IgD-negative memory B cell (primary cell): ENCODE results near the gene RNASET2. TPM values are rescaled to one million over a fixed set of nuclear protein-coding genes. Genes with fewer than 3 reads are reported as not detected.

Experiments
- H3K27ac Mint-ChIP-seq, 3 donors: one replicate each; pipeline ENCODE4 v1.8.0; 2020 to 2022; ENCODE audit warnings: mild to moderate bottlenecking in 3 of 3, mixed read lengths in 3 of 3, moderate library complexity in 1 of 3
- H3K27me3 Mint-ChIP-seq: one replicate; pipeline ENCODE4 v1.8.0; 2021; ENCODE audit warnings: mixed read lengths
- H3K36me3 Mint-ChIP-seq: one replicate; pipeline ENCODE4 v1.8.0; 2020; ENCODE audit warnings: mild to moderate bottlenecking, mixed read lengths
- H3K4me1 Mint-ChIP-seq, 3 donors: one replicate each; pipeline ENCODE4 v1.8.0; 2020 to 2022; ENCODE audit warnings: mixed read lengths in 3 of 3, mild to moderate bottlenecking in 1 of 3
- H3K4me3 Mint-ChIP-seq, 4 donors: one replicate each; pipeline ENCODE4 v1.8.0; 2020 to 2022; ENCODE audit warnings: mild to moderate bottlenecking in 4 of 4, mixed read lengths in 4 of 4, moderate library complexity in 3 of 4
- H3K9me3 Mint-ChIP-seq, 3 donors: one replicate each; pipeline ENCODE4 v1.8.0; 2020 to 2021; ENCODE audit warnings: mixed read lengths in 3 of 3, mild to moderate bottlenecking in 1 of 3
- polyA plus RNA-seq: library from polyadenylated mRNA; unstranded; fragments of 300-500 nt; fragmentation: Illumina TruSeq; gene quantifications from one replicate; pipeline ENCODE4 v1.2.3, GENCODE V29; 2021

The RNASET2 gene
- polyA plus RNA-seq, 1 donor from 2014 or later = 708 TPM

DNA sequence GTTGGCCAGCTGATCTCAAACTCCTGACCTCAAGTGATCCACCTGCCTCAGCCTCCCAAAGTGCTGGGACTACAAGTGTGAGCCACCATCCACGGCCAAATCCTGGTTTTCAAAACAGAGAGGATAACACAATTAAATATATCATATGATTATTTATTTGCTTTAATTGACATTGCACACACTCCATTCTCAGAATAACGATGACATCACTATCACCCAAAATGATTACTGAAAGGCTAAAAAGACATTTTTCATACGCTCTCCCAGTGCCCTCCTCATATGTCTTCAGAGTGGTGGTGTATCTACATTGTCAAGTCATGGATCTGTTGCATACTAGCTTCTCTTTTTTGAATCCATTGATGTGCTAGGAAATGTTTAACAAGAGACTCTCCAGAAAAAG is 24.4 kb upstream of the RNASET2 start:
- H3K4me3 Mint-ChIP-seq = no peak overlapping the region
- H3K9me3 Mint-ChIP-seq = no peaks in the 10 kb centered on the region
- no peak overlapping the region for H3K27ac Mint-ChIP-seq
- H3K27me3 Mint-ChIP-seq = no peaks in the 10 kb centered on the region
- no peaks in the 10 kb centered on the region for H3K4me1 Mint-ChIP-seq
- H3K36me3 Mint-ChIP-seq = peaks cover 12% of the 10 kb centered on the region

DNA sequence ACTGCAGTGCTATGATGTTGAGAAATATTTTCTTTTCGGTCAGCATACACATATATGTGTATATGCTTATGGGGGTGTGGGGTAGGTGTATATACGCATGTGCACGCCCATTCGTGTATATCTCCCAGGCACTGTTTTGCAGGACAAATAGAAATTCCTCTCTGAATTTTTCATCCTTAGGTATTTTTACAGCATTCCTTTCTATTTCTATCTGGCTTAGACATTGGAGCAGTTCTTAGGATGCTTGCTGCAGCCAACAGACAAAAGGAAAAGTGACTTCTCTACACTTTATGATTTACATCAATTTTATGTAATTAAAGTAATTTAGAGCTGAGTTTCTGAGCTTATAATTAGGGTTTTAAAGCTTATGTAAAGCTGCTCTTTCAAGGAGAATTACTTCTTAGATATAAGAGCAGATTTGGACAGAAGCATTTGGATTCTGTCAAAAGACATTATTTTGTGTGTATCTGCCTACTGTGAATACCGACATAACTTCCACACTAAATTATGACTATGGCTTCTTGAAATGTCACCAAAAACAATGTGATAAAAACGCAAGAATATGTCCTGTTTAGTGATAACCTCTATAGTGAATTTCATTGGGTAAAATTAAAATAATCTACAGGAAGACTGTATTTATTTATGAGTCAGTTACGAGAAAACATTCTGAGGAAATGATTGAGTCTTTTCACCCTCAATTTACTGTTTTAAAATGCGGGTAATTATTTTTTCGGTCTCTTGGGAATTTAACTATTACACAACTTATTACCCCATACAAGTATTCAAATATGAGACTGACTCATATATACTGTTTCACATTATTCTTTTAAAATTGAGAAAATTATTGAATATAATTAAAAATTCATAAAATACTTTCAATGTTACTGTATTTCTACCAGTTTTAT is 21.5 kb upstream of the RNASET2 start:
- Mint-ChIP-seq H3K4me3 (peak overlapping the region in 1 of 4 donors; percentile 44), H3K9me3 (no peaks in the 10 kb centered on the region), H3K27ac (peak overlapping the region in 1 of 3 donors; percentile 8), H3K4me1 (no peaks in the 10 kb centered on the region), H3K36me3 (peaks cover 6% of the 10 kb centered on the region), H3K27me3 (no peaks in the 10 kb centered on the region)

DNA sequence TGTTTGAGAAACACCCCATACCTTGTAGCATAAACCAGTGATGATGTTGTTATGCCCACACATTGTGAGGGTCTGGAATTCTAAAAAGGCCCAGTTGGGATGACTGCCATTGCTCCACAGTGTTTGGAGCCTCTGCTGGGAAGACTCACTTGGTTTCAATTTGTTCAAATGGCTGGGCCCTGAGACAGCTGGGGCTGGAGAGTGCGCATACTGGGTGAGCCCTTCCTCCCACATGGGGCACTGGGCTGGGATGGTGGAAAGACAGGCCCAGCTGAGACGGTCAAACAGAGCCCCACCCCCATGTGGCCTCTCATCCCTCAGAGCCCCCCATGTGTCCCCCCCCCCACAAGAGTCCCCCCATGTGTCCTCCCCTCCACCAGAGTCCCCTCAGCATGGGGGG is 20.3 kb upstream of the RNASET2 start:
- no peaks in the 10 kb centered on the region for H3K9me3 Mint-ChIP-seq
- no peaks in the 10 kb centered on the region for H3K27me3 Mint-ChIP-seq
- H3K36me3 Mint-ChIP-seq = peaks cover 7% of the 10 kb centered on the region
- no peak overlapping the region for H3K27ac Mint-ChIP-seq
- H3K4me3 Mint-ChIP-seq = no peak overlapping the region
- no peaks in the 10 kb centered on the region for H3K4me1 Mint-ChIP-seq

DNA sequence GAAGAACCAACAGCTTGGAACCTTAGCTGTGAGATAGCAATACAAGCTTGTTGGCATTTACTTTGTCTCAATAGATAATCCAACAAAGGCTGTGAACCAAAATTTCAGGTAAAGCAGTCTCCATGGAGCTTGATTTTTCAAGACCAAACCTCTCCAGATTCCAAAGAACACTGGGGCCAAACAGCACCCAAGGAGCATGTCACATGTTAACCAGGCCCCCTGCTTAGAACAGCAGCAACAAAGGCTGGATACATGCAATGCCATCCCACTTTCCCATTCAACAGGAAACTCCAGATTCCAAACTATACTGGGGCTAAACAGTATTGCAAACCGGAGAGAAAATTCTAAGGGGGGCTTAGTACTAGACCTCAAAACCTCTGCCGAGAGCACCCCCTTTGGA is 15.8 kb upstream of the RNASET2 start:
- H3K4me1 Mint-ChIP-seq = peaks cover 3 to 12% (median 7%) of the 10 kb centered on the region in 3 donors
- H3K9me3 Mint-ChIP-seq = no peaks in the 10 kb centered on the region
- no peaks in the 10 kb centered on the region for H3K27me3 Mint-ChIP-seq
- H3K36me3 Mint-ChIP-seq = peaks cover 3% of the 10 kb centered on the region
- H3K4me3 Mint-ChIP-seq = no peak overlapping the region
- H3K27ac Mint-ChIP-seq = no peak overlapping the region

DNA sequence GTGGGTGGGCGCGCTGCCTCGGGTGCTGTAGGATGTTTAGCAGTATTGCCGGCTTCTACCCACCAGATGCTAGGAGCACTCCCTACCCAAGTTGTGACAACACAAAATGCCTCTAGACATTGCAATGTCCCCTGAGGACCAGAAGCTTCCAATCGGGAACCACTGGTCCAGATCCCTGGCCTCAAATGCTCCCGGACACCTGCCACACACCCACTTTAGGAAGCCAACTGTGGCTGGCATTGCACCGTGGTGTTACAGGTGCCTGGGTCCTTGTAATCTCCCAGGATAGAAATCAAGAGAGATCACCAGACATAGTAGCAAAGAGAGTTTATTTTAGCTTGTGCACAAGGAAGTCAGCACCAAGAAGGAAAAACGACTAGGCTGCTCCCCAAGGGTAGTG is 14.9 kb upstream of the RNASET2 start:
- Mint-ChIP-seq H3K27ac (no peak overlapping the region), H3K4me3 (no peak overlapping the region), H3K9me3 (peaks cover 0 to 2% (median 0%) of the 10 kb centered on the region in 3 donors), H3K27me3 (no peaks in the 10 kb centered on the region), H3K4me1 (peaks cover 6 to 17% (median 7%) of the 10 kb centered on the region in 3 donors), H3K36me3 (peaks cover 5% of the 10 kb centered on the region)

DNA sequence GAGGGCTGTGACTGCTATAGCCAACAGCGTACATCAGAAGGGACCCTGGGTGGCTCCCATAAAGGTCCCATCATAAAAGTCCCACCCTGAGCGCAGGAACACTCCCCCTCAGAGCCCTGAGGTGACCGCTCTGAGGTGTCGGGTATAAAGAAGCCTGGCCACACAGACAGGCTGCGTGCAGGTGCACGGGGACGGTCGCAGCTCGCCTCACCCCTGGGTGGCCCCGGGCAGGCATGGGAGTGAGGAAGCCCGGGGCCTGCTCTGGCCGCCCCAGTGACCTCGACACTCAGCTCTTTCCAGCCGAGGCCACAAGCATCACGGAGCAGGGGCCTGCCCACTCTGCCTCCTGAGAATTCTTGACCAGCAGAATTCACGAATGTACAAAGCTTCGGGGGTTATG is 14.4 kb upstream of the RNASET2 start:
- H3K4me3 Mint-ChIP-seq = no peak overlapping the region
- H3K36me3 Mint-ChIP-seq = peaks cover 7% of the 10 kb centered on the region
- peaks cover 6 to 19% (median 7%) of the 10 kb centered on the region in 3 donors for H3K4me1 Mint-ChIP-seq
- no peak overlapping the region for H3K27ac Mint-ChIP-seq
- H3K27me3 Mint-ChIP-seq = no peaks in the 10 kb centered on the region
- H3K9me3 Mint-ChIP-seq = peaks cover 0 to 2% (median 0%) of the 10 kb centered on the region in 3 donors

DNA sequence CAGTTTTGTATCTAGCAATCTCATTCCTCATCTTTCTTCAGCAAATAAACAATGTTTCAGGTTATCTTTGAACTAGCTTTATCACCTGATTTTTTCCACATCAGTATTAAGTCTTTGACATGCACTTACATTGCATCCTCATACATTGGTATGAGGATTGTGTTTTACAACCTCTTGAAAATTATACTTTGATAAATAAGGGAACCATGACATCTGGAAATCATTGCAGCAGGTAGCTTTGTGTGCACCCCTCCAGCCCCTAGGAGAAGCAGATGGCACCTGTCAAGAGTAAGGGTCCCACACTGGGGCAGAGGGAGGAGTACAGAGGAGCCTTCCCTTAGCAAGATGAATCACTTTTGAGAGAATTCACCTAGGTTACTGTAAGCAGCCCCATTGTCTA is 13.7 kb upstream of the RNASET2 start:
- Mint-ChIP-seq H3K36me3 (peaks cover 7% of the 10 kb centered on the region), H3K4me1 (peaks cover 6 to 19% (median 7%) of the 10 kb centered on the region in 3 donors), H3K4me3 (peak overlapping the region in 2 of 4 donors; percentile 41 to 63), H3K27ac (no peak overlapping the region), H3K9me3 (peaks cover 0 to 2% (median 0%) of the 10 kb centered on the region in 3 donors), H3K27me3 (no peaks in the 10 kb centered on the region)

DNA sequence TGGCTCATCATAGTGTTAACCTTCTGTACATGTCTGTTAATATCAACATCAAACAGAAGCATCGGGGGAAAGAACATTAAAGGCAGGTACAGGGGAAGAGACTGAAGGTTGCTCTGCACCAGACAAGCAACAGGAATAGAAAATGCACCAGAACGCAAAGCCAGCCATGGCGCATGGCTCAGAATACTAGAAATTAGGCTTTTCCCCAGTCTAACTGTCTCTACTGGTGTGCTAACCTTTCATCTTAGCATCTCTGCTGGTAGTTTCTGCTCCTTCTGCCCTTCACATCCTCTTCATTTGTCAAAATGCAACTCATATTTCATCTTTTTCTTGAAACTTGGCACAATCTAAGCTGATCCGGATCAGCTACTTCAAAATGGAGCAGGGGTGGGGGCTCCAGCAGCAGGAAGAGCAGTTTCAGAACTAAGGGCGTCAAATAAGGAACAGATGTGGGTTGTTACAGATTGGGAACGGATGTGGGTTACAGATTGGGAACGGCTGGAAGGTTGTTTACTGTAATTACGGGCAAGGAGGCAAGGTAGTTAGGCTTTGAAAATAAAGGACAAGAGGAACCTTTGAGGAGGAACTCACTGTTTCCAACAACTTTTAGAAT is 13.1 kb upstream of the RNASET2 start:
- Mint-ChIP-seq H3K27ac (peak overlapping the region in 2 of 3 donors; percentile 37 to 46), H3K27me3 (no peaks in the 10 kb centered on the region), H3K4me3 (peak overlapping the region in 1 of 4 donors; percentile 24), H3K36me3 (peaks cover 7% of the 10 kb centered on the region), H3K4me1 (peaks cover 9 to 22% (median 9%) of the 10 kb centered on the region in 3 donors), H3K9me3 (peaks cover 0 to 2% (median 0%) of the 10 kb centered on the region in 3 donors)

DNA sequence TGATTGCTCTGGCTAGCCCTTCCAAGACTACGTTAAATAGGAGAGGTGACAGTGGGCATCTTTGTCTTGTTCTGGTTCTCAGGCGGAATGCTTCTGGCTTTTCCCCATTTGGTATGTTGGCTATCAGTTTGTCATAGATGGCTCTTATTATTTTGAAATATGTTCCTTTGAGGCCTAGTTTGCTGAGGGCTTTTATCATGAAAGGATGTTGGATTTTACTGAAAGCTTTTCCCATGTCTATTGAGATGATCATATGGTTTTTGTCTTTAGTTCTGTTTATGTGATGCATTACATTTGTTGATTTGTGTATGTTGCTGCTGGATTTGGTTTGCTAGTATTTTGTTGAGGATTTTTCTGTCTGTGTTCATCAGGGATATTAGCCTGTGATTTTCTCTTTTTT is 9.9 kb upstream of the RNASET2 start:
- Mint-ChIP-seq H3K27me3 (no peaks in the 10 kb centered on the region), H3K4me1 (peaks cover 13 to 29% (median 16%) of the 10 kb centered on the region in 3 donors), H3K4me3 (no peak overlapping the region), H3K9me3 (peaks cover 0 to 2% (median 0%) of the 10 kb centered on the region in 3 donors), H3K36me3 (peaks cover 6% of the 10 kb centered on the region), H3K27ac (peak overlapping the region in 2 of 3 donors; percentile 21 to 53)

DNA sequence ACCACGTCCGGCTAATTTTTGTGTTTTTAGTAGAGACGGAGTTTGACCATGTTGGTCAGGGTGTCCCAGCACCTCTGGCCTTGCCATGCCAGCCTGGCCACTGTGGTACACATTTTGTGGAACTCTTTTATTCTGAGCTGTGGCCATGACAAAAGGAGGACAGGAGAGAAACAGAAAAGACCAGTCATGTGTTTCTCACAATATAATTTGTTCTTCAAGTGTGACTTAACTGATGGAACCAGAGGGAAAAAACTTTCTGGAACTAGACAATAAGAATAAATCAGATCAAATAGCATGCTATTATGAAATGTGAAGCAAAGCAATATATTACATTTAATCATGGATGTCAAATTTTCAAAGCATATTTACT is 4.2 kb upstream of the RNASET2 start:
- no peaks in the 10 kb centered on the region for H3K9me3 Mint-ChIP-seq
- peaks cover 35 to 40% (median 39%) of the 10 kb centered on the region in 3 donors for H3K4me1 Mint-ChIP-seq
- H3K27ac Mint-ChIP-seq = peak overlapping the region; percentile 67 to 100 (median 100)

DNA sequence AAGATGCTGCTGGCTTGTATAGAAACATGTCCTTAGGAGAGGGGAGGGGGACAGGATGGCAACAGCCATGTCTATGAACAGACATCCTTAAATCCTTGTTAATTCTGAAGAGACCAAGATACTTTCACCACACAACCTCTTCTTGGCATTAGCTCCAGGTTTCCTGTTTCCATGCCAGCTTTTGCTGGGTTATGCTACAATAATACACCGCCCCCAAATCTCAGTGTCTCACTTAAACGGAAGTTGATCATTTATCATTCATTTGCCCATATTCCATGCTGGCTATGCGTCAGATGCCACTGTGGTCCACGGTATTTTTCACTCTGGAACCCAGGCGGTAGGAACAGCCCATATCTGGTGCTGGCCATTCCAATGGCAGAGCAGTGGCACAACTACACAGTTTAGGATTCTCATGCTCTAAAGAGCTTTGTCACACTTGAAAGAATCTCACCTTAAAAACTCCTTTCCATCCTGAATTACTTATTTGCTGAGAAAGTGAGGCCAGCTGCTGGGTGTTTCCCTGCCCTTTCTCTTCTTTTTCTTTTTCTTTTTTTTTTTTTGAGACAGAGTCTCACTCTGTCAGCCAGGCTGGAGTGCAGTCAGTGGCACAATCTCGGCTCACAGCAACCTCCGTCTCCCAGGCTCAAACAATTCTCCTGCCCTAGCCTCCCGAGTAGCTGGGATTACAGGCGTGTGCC is 3.7 kb upstream of the RNASET2 start:
- H3K4me1 Mint-ChIP-seq = peaks cover 38 to 42% (median 41%) of the 10 kb centered on the region in 3 donors
- peaks cover 2% of the 10 kb centered on the region for H3K36me3 Mint-ChIP-seq
- no peaks in the 10 kb centered on the region for H3K9me3 Mint-ChIP-seq
- no peaks in the 10 kb centered on the region for H3K27me3 Mint-ChIP-seq
- H3K4me3 Mint-ChIP-seq = peak overlapping the region; percentile 95 to 98 (median 97)
- peak overlapping the region; percentile 100 for H3K27ac Mint-ChIP-seq

More for the DNA sequence above, 4.2 kb upstream of the RNASET2 start:
- Mint-ChIP-seq H3K36me3 (no peaks in the 10 kb centered on the region), H3K27me3 (no peaks in the 10 kb centered on the region), H3K4me3 (peak overlapping the region in 3 of 4 donors; percentile 12 to 98 (median 70))

DNA sequence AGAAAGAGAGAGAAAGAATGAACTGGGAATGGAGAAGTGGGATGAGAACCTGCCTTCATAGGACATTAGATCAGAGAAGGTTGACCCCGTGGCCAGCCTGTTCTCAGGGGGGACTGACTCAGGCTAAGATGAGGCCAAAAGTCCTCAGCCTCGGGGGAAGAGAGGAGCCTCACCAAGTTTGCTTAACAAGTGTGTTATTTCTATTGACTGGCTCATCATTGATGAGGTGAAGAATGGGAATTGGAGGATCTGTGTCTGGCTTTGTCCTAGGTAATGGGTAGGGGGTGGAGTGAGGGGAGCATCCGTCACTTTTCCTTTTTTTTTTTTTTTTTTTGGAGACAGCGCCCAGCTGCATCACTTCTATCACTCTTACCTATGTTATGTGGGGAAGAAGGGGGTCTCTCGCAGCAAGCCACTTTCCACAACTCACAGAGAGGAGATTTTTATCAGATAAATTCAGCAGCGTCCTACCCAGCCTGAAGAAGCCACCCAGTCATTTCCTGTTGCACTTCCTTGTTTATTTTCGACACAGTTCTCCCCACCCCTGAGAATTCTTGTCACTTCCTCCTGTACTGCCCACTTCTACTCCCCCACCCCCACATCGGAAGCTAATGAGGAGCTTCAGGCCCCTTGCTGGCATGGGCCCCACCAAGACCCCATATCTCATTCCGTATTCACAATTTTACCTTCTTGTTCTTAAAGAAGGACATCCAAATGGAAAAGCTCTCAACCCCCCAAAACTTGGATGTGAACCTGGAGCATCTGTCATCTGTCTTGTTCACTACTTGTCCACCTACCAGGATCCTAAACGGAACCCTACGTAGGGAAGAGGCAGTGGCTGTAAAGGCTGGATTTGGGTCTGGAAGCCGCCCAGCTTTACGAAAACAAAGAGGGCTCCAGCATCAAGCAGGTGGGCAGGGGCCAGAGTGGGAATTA is 2.8 kb upstream of the RNASET2 start:
- Mint-ChIP-seq H3K4me3 (peak overlapping the region; percentile 95 to 98 (median 97)), H3K27me3 (no peaks in the 10 kb centered on the region), H3K9me3 (no peaks in the 10 kb centered on the region), H3K4me1 (peaks cover 39 to 44% (median 42%) of the 10 kb centered on the region in 3 donors), H3K36me3 (peaks cover 2% of the 10 kb centered on the region), H3K27ac (peak overlapping the region; percentile 100)

DNA sequence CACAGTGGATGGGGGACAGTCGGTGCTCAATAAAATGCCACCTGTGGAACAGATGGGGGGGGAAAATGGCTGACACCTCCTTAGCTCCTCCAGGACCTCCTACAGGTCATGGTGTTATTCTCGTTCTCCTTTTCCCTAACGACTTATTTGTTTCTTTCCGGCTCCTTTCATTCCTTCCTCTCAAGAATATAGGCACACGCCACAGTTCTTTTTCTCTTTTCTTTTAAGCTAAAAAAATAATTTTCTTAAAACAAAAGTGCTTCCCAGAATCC is 1.4 kb upstream of the RNASET2 start:
- Mint-ChIP-seq H3K4me1 (peaks cover 42 to 54% (median 44%) of the 10 kb centered on the region in 3 donors), H3K4me3 (peak overlapping the region; percentile 95 to 98 (median 97)), H3K36me3 (peaks cover 2% of the 10 kb centered on the region), H3K27me3 (no peaks in the 10 kb centered on the region), H3K27ac (peak overlapping the region; percentile 100), H3K9me3 (no peaks in the 10 kb centered on the region)

DNA sequence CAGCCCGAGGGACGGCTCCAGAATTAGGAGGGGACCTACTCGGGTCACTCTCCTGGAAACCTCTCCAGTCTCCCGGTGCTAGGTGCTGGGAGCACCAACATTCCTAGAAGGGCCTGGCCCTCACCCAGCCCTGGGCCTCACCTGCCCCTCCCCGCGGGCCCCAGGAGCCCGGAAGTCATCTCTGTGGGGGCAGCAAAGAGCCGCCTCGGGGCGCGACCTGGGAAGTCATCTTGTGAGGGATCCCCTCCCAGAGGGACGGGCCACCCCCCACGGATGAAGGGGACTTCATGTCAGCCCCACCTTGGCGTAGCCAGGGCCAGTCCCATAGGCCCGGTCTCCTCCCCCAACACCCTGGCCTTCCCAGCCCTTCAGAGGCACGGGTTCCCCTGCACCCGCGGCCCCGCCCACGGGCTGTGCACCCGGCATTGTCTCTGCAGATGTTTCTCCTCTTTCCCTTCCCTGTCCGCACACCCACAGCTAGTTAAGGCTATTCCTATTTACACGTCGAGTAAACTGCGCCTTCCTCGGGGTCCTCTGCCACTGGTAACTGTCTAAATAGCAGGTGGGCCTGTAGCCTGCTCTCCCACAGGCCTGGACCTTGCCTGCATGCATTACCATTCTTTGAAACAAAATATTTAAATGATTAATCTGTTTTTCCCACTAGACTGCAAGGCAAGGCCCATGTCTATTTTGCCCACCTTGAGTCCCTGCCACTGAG is 896 bp upstream of the RNASET2 start:
- peak overlapping the region; percentile 95 to 98 (median 97) for H3K4me3 Mint-ChIP-seq
- H3K27ac Mint-ChIP-seq = peak overlapping the region; percentile 100
- H3K36me3 Mint-ChIP-seq = peaks cover 2% of the 10 kb centered on the region
- H3K9me3 Mint-ChIP-seq = no peaks in the 10 kb centered on the region
- H3K4me1 Mint-ChIP-seq = peaks cover 42 to 57% (median 48%) of the 10 kb centered on the region in 3 donors
- no peaks in the 10 kb centered on the region for H3K27me3 Mint-ChIP-seq
